Mesenchymal stem cell (in vitro differentiated cells and primary cell): ENCODE measurements around the gene UNC119.

Experiments used
- DNase-seq: peaks from one replicate; pipeline ENCODE4 v3.0.0-alpha.2; 2013
- H2AFZ ChIP-seq: one replicate; pipeline ENCODE4 v1.6.1; 2013; ENCODE audit warnings: low read depth, mild to moderate bottlenecking, control low read depth, inconsistent platforms, low read length, moderate library complexity
- H2AK5ac ChIP-seq: 2 replicates; pipeline ENCODE4 v1.6.1; 2013; ENCODE audit warnings: low read length, moderate library complexity, mild to moderate bottlenecking, inconsistent platforms; ENCODE audit not compliant: severe bottlenecking
- H2BK120ac ChIP-seq: one replicate; pipeline ENCODE4 v1.6.1; 2013; ENCODE audit warnings: low read depth, mild to moderate bottlenecking, inconsistent platforms, low read length, moderate library complexity
- H2BK12ac ChIP-seq, 2 experiments: one replicate each; pipeline ENCODE4 v1.6.1; 2013; ENCODE audit warnings: inconsistent platforms in 2 of 2, low read length in 2 of 2, mild to moderate bottlenecking in 2 of 2, moderate library complexity in 2 of 2, control low read depth in 1 of 2
- H2BK15ac ChIP-seq: one replicate; pipeline ENCODE4 v1.6.1; 2013; ENCODE audit warnings: mild to moderate bottlenecking, low read depth, inconsistent platforms; ENCODE audit not compliant: poor library complexity, severe bottlenecking
- H2BK5ac ChIP-seq: 2 replicates; pipeline ENCODE4 v1.6.1; 2013; ENCODE audit warnings: low read depth, mild to moderate bottlenecking, low read length, control low read depth, inconsistent platforms; ENCODE audit not compliant: poor library complexity, severe bottlenecking
- H3K14ac ChIP-seq, 2 experiments: one replicate each; pipeline ENCODE4 v1.6.1; 2013; ENCODE audit warnings: inconsistent platforms in 2 of 2, low read length in 2 of 2, control low read depth in 1 of 2, mild to moderate bottlenecking in 1 of 2, moderate library complexity in 1 of 2
- H3K18ac ChIP-seq, 2 experiments: one replicate each; pipeline ENCODE4 v1.6.1; 2013; ENCODE audit warnings: inconsistent platforms in 2 of 2, low read length in 2 of 2, control low read depth in 1 of 2, low read depth in 1 of 2, mild to moderate bottlenecking in 1 of 2
- H3K23ac ChIP-seq, 2 experiments: one replicate each; pipeline ENCODE4 v1.6.1; 2013; ENCODE audit warnings: inconsistent platforms in 2 of 2, low read length in 2 of 2, mild to moderate bottlenecking in 2 of 2, moderate library complexity in 2 of 2, control low read depth in 1 of 2
- H3K27ac ChIP-seq: 2 replicates; pipeline ENCODE4 v1.5.1; 2013; ENCODE audit warnings: mild to moderate bottlenecking, moderate library complexity, low read length, control low read depth, inconsistent platforms; ENCODE audit not compliant: poor library complexity, severe bottlenecking
- H3K27me3 ChIP-seq, 2 experiments: 2 replicates each; pipeline versions ENCODE4 v1.6.1 to v1.7.0; 2013; ENCODE audit warnings: low read length in 2 of 2, mild to moderate bottlenecking in 2 of 2, moderate library complexity in 2 of 2, control low read depth in 1 of 2, inconsistent platforms in 1 of 2; ENCODE audit not compliant: control insufficient read depth in 1 of 2, insufficient read depth in 1 of 2
- H3K36me3 ChIP-seq, 2 experiments: 2 replicates each; pipeline versions ENCODE4 v1.6.1 to v1.7.0; 2013; ENCODE audit warnings: low read length in 2 of 2, control low read depth in 1 of 2, inconsistent platforms in 1 of 2, low read depth in 1 of 2, mild to moderate bottlenecking in 1 of 2; ENCODE audit not compliant: insufficient read depth in 2 of 2, control insufficient read depth in 1 of 2
- H3K4ac ChIP-seq, 2 experiments: one replicate each; pipeline ENCODE4 v1.6.1; 2013; ENCODE audit warnings: inconsistent platforms in 2 of 2, low read length in 2 of 2, mild to moderate bottlenecking in 2 of 2, moderate library complexity in 2 of 2, control low read depth in 1 of 2, low read depth in 1 of 2
- H3K4me1 ChIP-seq: 2 replicates; pipeline ENCODE4 v1.6.1; 2013; ENCODE audit warnings: low read depth, low read length, control low read depth; ENCODE audit not compliant: control insufficient read depth, insufficient read depth
- H3K4me2 ChIP-seq: 2 replicates; pipeline ENCODE4 v1.6.1; 2013; ENCODE audit warnings: low read length, mild to moderate bottlenecking, inconsistent platforms; ENCODE audit not compliant: poor library complexity, severe bottlenecking
- H3K4me3 ChIP-seq, 2 experiments: 2 replicates each; pipeline versions ENCODE4 v1.5.1 to v1.7.0; 2013; ENCODE audit warnings: low read length in 2 of 2, mild to moderate bottlenecking in 2 of 2, control low read depth in 1 of 2, low read depth in 1 of 2; ENCODE audit not compliant: insufficient read depth in 1 of 2
- H3K79me1 ChIP-seq: replicated peaks from 2 replicates; pipeline ENCODE4 v1.6.1; 2013; ENCODE audit warnings: mild to moderate bottlenecking, control low read depth, low read length, inconsistent platforms; ENCODE audit not compliant: poor library complexity, severe bottlenecking
- H3K9ac ChIP-seq: 2 replicates; pipeline ENCODE4 v1.7.0; 2013; ENCODE audit warnings: mild to moderate bottlenecking, low read length, moderate library complexity
- H3K9me3 ChIP-seq: 2 replicates; pipeline ENCODE4 v1.7.0; 2013; ENCODE audit warnings: mild to moderate bottlenecking, low read length; ENCODE audit not compliant: control insufficient read depth
- H4K8ac ChIP-seq: one replicate; pipeline ENCODE4 v1.6.1; 2013; ENCODE audit warnings: inconsistent platforms, mild to moderate bottlenecking, low read length, moderate library complexity
- H4K91ac ChIP-seq: one replicate; pipeline ENCODE4 v1.6.1; 2013; ENCODE audit warnings: mild to moderate bottlenecking, low read length, inconsistent platforms
- WGBS: methylation state at CpG from one replicate; pipeline ENCODE4 v1.1.7; 2013; ENCODE audit warnings: mixed read lengths; 5-methylcytosine and 5-hydroxymethylcytosine counted together

The UNC119 gene

DNA sequence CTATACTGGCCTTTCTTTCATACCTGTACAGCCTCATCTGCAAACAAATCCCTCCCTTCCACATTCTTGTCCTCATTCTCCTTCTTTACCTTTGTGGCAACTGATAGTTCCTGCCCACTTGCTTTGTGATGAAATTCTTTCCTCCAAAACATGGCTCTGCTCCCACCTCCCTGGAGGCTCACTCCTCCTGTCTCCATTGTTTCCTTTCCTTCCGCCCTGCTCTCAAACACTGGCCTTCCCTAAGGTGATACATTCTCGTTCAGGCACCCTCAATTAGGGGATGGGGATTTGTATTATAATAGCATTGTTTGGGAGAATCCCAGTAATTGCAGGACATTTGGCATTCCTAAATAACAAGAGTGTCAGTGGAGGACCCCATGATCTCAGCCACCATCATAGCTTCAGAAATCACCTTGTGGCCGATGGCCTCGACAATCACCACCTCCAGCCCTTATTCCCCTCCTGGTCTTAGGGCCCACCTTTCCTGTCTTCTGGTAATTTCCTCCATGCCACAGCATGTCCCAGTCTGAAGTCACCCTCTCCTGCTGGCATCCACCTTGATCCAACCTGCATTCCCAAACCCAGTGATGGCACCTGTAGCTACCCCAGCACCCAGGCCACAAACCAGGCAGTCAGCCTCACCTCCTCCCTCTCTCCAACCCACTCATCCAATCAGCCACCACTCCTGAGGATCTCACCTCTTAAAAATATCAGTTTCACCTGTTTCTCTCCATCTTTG lies 7.9 kb downstream of the UNC119 start:
- WGBS, result 96% methylated on average over 2 of the region's 4 CpGs
- Histone ChIP-seq H2BK15ac (no peak overlapping the region), H2AFZ (no peak overlapping the region), H3K4me3 (no peak overlapping the region), H3K4ac (no peak overlapping the region), H2AK5ac (no peak overlapping the region), H3K18ac (no peak overlapping the region), H3K27ac (no peak overlapping the region), H3K4me2 (no peak overlapping the region), H2BK12ac (no peak overlapping the region), H3K9ac (no peak overlapping the region), H4K8ac (no peak overlapping the region), H3K14ac (no peak overlapping the region), H2BK120ac (no peak overlapping the region), H4K91ac (no peak overlapping the region), H3K27me3 (no peaks in the 10 kb centered on the region), H3K4me1 (peaks cover 2% of the 10 kb centered on the region), H3K23ac (no peak overlapping the region), H3K36me3 (peaks cover 15 to 21% of the 10 kb centered on the region in 2 experiments), H2BK5ac (no peak overlapping the region), H3K9me3 (no peaks in the 10 kb centered on the region), H3K79me1 (peaks cover 11% of the 10 kb centered on the region)
- DNase-seq, result no peak

DNA sequence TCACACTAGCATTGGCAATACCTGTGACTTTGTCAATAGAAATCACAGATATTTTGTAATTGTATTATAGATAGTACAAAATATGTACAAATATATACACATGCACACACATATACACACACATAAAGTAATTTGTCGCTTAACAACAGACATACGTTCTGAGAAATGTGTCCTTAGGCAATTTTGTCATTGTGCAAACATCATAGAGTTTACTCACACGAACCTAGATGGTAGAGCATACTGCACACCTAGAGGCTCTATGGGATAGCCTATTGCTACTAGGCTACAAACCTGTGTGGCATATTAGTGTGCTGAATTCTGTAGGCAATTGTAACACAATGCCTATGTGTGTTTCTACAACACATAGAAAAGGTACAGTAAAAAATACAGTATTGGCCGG lies 11.0 kb downstream of the UNC119 start:
- no peak overlapping the region for H3K18ac ChIP-seq

DNA sequence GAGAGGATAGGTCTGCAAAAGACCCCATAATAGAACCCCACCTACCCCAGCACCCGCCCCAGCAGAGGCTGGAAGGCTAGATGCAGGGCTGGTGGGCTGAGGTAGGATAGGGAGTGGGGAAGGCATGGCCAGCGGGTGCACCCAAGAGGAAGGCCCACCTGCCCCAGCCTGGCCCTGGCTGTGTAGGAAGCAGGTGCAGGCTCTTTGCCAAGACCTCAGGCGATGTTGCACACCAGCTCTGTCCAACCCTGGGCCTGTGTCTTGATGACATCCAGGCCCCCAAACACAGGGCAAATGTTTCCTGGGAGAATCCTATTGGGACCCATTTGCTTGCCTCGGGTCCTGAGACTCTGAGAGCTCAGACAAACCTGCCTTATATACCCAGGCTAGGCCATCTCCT lies 12.2 kb downstream of the UNC119 start:
- Histone ChIP-seq H3K23ac (no peak overlapping the region), H2AK5ac (no peak overlapping the region), H4K8ac (no peak overlapping the region), H3K9me3 (no peaks in the 10 kb centered on the region), H3K14ac (peak overlapping the region in 1 of 2 experiments; percentile 11), H3K36me3 (no peaks in the 10 kb centered on the region), H4K91ac (no peak overlapping the region), H3K18ac (no peak overlapping the region), H3K27me3 (peaks cover 5 to 31% of the 10 kb centered on the region in 2 experiments), H3K4me1 (no peaks in the 10 kb centered on the region), H3K9ac (no peak overlapping the region), H2BK12ac (no peak overlapping the region), H2BK5ac (no peak overlapping the region), H2BK120ac (no peak overlapping the region), H3K4me3 (no peak overlapping the region), H2BK15ac (no peak overlapping the region), H2AFZ (no peak overlapping the region), H3K27ac (no peak overlapping the region), H3K79me1 (no peaks in the 10 kb centered on the region), H3K4ac (no peak overlapping the region), H3K4me2 (no peak overlapping the region)
- 90% methylated on average over 3 of the region's 4 CpGs for WGBS
- DNase-seq, result no peak

More for the DNA sequence above, 11.0 kb downstream of the UNC119 start:
- no peaks in the 10 kb centered on the region for H3K4me1 ChIP-seq
- no peaks in the 10 kb centered on the region for H3K79me1 ChIP-seq
- peaks cover 5 to 25% of the 10 kb centered on the region in 2 experiments for H3K27me3 ChIP-seq
- no peak overlapping the region for H3K27ac ChIP-seq
- peaks cover 1 to 7% of the 10 kb centered on the region in 2 experiments for H3K36me3 ChIP-seq
- no peak overlapping the region for H3K23ac ChIP-seq
- no peak overlapping the region for H2AK5ac ChIP-seq
- H3K14ac ChIP-seq, result no peak overlapping the region
- H3K4me2 ChIP-seq, result no peak overlapping the region
- H2BK12ac ChIP-seq, result no peak overlapping the region
- H3K9me3 ChIP-seq, result no peaks in the 10 kb centered on the region
- no peak overlapping the region for H2AFZ ChIP-seq
- H4K91ac ChIP-seq, result no peak overlapping the region
- H3K9ac ChIP-seq, result no peak overlapping the region
- H3K4ac ChIP-seq, result no peak overlapping the region
- H2BK15ac ChIP-seq, result no peak overlapping the region
- H2BK120ac ChIP-seq, result no peak overlapping the region
- H2BK5ac ChIP-seq, result no peak overlapping the region
- WGBS, result 93% methylated on average over 4 of the region's 4 CpGs
- H3K4me3 ChIP-seq, result no peak overlapping the region
- DNase-seq, result no peak
- H4K8ac ChIP-seq, result no peak overlapping the region

DNA sequence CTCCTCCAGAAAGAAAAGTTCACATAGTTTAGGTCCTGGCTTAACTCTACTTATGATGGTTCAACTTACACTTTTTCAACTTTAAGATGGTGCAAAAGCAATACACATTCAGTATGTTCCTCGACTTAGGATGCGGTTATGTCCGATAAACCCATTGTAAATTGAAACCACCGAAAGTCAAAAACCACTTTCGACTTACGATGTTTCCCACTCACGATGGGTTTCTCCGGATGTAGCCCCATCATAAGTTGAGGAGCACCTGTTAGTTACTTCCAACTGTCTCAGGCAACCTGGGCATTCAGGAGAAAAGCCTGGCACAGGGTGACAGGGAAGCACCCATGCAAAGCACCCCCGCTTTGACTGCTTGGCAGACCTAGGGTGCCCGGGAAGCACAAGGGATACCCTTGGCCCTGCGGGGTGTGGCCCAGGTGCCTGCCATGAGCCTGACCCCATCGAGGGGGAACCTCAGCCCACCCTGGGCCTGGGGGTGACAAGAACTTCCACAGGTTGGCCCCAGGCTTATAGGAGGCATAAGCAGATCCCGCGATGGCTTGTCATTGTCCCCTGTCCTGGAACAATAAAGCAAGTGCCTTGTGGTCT lies 14.0 kb downstream of the UNC119 start:
- no peak overlapping the region for H3K23ac ChIP-seq
- no peak overlapping the region for H4K91ac ChIP-seq
- H4K8ac ChIP-seq, result no peak overlapping the region
- H2AFZ ChIP-seq, result no peak overlapping the region
- H3K4me3 ChIP-seq, result no peak overlapping the region
- H3K18ac ChIP-seq, result no peak overlapping the region
- no peak overlapping the region for H2AK5ac ChIP-seq
- no peak overlapping the region for H3K4me2 ChIP-seq
- DNase-seq, result no peak
- H3K9me3 ChIP-seq, result no peaks in the 10 kb centered on the region
- H3K27me3 ChIP-seq, result peaks cover 14 to 35% of the 10 kb centered on the region in 2 experiments
- H3K9ac ChIP-seq, result no peak overlapping the region
- no peaks in the 10 kb centered on the region for H3K79me1 ChIP-seq
- H3K27ac ChIP-seq, result no peak overlapping the region
- no peak overlapping the region for H2BK15ac ChIP-seq
- no peak overlapping the region for H2BK12ac ChIP-seq
- no peak overlapping the region for H2BK120ac ChIP-seq
- H2BK5ac ChIP-seq, result no peak overlapping the region
- H3K4me1 ChIP-seq, result no peaks in the 10 kb centered on the region
- 90% methylated on average over 14 of the region's 14 CpGs for WGBS
- H3K14ac ChIP-seq, result no peak overlapping the region
- H3K4ac ChIP-seq, result no peak overlapping the region
- H3K36me3 ChIP-seq, result no peaks in the 10 kb centered on the region
